MCF 10A (cell line): ENCODE results near the gene ABCB1. TPM values are rescaled to one million over a fixed set of nuclear protein-coding genes. Genes with fewer than 3 reads are reported as not detected.

ENCODE experiments used
- BruUV-seq: library from RNA; stranded (reverse); fragments of 400-500 nt; replicated peaks from 2 replicates; lab custom pipeline; 2021; lab: Mats Ljungman, UMichigan
- CTCF ChIA-PET: fragments of 300-600 bp; sonication (Branson Sonifier 250); formaldehyde crosslinking; extraction: SDS; loops from one replicate; lab custom pipeline; 2021; ENCODE audit warnings: antibody characterized with exemption, inconsistent platforms; lab: Yijun Ruan, JAX
- POLR2A ChIA-PET: fragments of 300-600, 350-650 bp; sonication (Branson Sonifier 250); formaldehyde crosslinking; extraction: SDS; loops from one replicate; lab custom pipeline; 2020; ENCODE audit warnings: antibody characterized with exemption, inconsistent platforms; lab: Yijun Ruan, JAX
- DNase-seq: peaks from one replicate; pipeline ENCODE4 v3.0.0-alpha.2; 2018; ENCODE audit not compliant: unreplicated experiment
- H3K27ac Mint-ChIP-seq: one replicate; pipeline ENCODE4 v1.8.0; 2022; ENCODE audit warnings: mild to moderate bottlenecking, low read depth, mixed read lengths; ENCODE audit not compliant: unreplicated experiment
- H3K27me3 Mint-ChIP-seq: one replicate; pipeline ENCODE4 v1.8.0; 2022; ENCODE audit warnings: mixed read lengths; ENCODE audit not compliant: insufficient read depth, unreplicated experiment
- H3K36me3 Mint-ChIP-seq: one replicate; pipeline ENCODE4 v1.8.0; 2022; ENCODE audit warnings: mild to moderate bottlenecking, moderate library complexity, mixed read lengths; ENCODE audit not compliant: insufficient read depth, unreplicated experiment
- H3K4me1 Mint-ChIP-seq: one replicate; pipeline ENCODE4 v1.8.0; 2022; ENCODE audit warnings: mixed read lengths; ENCODE audit not compliant: insufficient read depth, unreplicated experiment
- H3K4me3 Mint-ChIP-seq: one replicate; pipeline ENCODE4 v1.8.0; 2022; ENCODE audit warnings: mild to moderate bottlenecking, moderate library complexity, mixed read lengths; ENCODE audit not compliant: unreplicated experiment
- H3K9me3 Mint-ChIP-seq: one replicate; pipeline ENCODE4 v1.8.0; 2022; ENCODE audit warnings: mixed read lengths; ENCODE audit not compliant: unreplicated experiment
- CTCF ChIP-seq: fragments of 200-600 bp; IDR thresholded peaks from one replicate; pipeline ENCODE4 v1.8.0; 2022; ENCODE audit warnings: antibody characterized with exemption, mild to moderate bottlenecking; ENCODE audit not compliant: unreplicated experiment
- intact Hi-C: fragments of 100-400 bp; cut with micrococcal nuclease; formaldehyde crosslinking; loops from 2 replicates; pipeline ENCODE4 v1.14.1; 2022
- total RNA-seq: library from RNA; stranded (reverse); gene quantifications from 2 replicates; pipeline ENCODE4 v1.2.3, GENCODE V29; 2022

The ABCB1 gene
- total RNA-seq, 1 experiment from 2014 or later = not detected

GRCh38 chr7:87494454-87494853, 106.2 kb downstream of the ABCB1 start:
- CTCF ChIA-PET = interaction anchor here (0.7 kb wide), 1 partner anchor 11 kb away, joined by 3 read pairs; no protein-coding TSS in a partner anchor
- BruUV-seq = no TSS peak
- TF ChIP-seq CTCF = no peak

GRCh38 chr7:87483131-87483530, 117.6 kb downstream of the ABCB1 start:
- Mint-ChIP-seq H3K4me3 (no peak overlapping the region), H3K27ac (no peak overlapping the region), H3K4me1 (no peaks in the 10 kb centered on the region), H3K27me3 (peaks cover 24% of the 10 kb centered on the region), H3K36me3 (no peaks in the 10 kb centered on the region), H3K9me3 (no peaks in the 10 kb centered on the region)
- no peak for TF ChIP-seq CTCF
- ChIA-PET CTCF (interaction anchor here (0.6 kb wide), 2 partner anchors 31 to 38 kb away, joined by 3 to 8 read pairs; no protein-coding TSS in a partner anchor), POLR2A (no interaction called here)
- intact Hi-C loops = no loop called here
- BruUV-seq = no TSS peak
- no peak for DNase-seq

More at GRCh38 chr7:87494454-87494853, 106.2 kb downstream of the ABCB1 start:
- Mint-ChIP-seq H3K27ac (no peak overlapping the region), H3K36me3 (no peaks in the 10 kb centered on the region), H3K4me3 (no peak overlapping the region), H3K9me3 (no peaks in the 10 kb centered on the region), H3K4me1 (no peaks in the 10 kb centered on the region), H3K27me3 (peaks cover 31% of the 10 kb centered on the region)
- POLR2A ChIA-PET = interaction anchor here (0.6 kb wide), 1 partner anchor 15 kb away, joined by 3 read pairs; no protein-coding TSS in a partner anchor
- intact Hi-C loops = no loop called here
- DNase-seq = no peak

GRCh38 chr7:87482115-87482514, 118.6 kb downstream of the ABCB1 start:
- no peak overlapping the region for H3K27ac Mint-ChIP-seq
- no peaks in the 10 kb centered on the region for H3K36me3 Mint-ChIP-seq
- no peak for DNase-seq
- POLR2A ChIA-PET = no interaction called here
- H3K4me3 Mint-ChIP-seq = no peak overlapping the region
- no peaks in the 10 kb centered on the region for H3K9me3 Mint-ChIP-seq
- intact Hi-C loops = no loop called here
- TF ChIP-seq CTCF = no peak
- H3K27me3 Mint-ChIP-seq = peaks cover 13% of the 10 kb centered on the region
- CTCF ChIA-PET = no interaction called here
- BruUV-seq = no TSS peak
- no peaks in the 10 kb centered on the region for H3K4me1 Mint-ChIP-seq

- Mint-ChIP-seq H3K27ac (no peak overlapping the region), H3K4me1 (no peaks in the 10 kb centered on the region), H3K4me3 (no peak overlapping the region), H3K9me3 (no peaks in the 10 kb centered on the region), H3K36me3 (no peaks in the 10 kb centered on the region), H3K27me3 (no peaks in the 10 kb centered on the region)
- ChIA-PET POLR2A (no interaction called here), CTCF (interaction anchor here (1.1 kb wide), 1 partner anchor 9 kb away, joined by 4 read pairs; no protein-coding TSS in a partner anchor)
- TF ChIP-seq CTCF = no peak
- BruUV-seq = no TSS peak
- DNase-seq = no peak
- intact Hi-C loops = no loop called here
Observed at GRCh38 chr7:87480386-87480785, 120.3 kb downstream of the ABCB1 start.
